C4-2B (cell line): ENCODE data around the gene TBL1Y.

ENCODE experiments used
- ZFX ChIP-seq: fragments of 450-650 bp; IDR thresholded peaks from 2 replicates; pipeline ENCODE4 v1.6.1; 2017
- TF ChIP-seq, protein P1 (sequence below): fragments of 450-650 bp; conservative IDR thresholded peaks from 2 replicates; pipeline ENCODE4 v1.5.1; 2017; ENCODE audit warnings: mild to moderate bottlenecking

DNA sequence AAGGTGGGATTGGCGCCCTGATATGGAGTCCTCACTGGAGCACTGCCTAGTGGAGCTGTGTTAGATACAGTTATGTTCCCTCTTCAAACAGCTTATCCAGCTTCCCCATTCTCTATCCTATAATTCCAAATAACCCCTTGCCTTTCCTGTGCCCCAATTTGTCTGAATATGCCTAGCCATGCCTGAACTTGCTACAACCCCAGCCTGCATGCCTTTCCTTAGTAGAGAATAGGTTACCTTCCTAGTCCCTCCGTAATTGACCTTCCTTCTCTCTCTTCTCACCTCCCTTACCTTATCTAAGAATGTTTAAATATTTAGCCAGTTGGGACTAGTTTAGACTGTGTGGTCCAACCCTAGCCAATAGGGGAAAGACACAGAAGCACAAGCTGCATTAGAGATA, 102.6 kb downstream of the TBL1Y start:
- TF ChIP-seq, protein P1, sequence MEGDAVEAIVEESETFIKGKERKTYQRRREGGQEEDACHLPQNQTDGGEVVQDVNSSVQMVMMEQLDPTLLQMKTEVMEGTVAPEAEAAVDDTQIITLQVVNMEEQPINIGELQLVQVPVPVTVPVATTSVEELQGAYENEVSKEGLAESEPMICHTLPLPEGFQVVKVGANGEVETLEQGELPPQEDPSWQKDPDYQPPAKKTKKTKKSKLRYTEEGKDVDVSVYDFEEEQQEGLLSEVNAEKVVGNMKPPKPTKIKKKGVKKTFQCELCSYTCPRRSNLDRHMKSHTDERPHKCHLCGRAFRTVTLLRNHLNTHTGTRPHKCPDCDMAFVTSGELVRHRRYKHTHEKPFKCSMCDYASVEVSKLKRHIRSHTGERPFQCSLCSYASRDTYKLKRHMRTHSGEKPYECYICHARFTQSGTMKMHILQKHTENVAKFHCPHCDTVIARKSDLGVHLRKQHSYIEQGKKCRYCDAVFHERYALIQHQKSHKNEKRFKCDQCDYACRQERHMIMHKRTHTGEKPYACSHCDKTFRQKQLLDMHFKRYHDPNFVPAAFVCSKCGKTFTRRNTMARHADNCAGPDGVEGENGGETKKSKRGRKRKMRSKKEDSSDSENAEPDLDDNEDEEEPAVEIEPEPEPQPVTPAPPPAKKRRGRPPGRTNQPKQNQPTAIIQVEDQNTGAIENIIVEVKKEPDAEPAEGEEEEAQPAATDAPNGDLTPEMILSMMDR, result no peak
- TF ChIP-seq ZFX, result no peak
